DND-41 (cell line): ENCODE measurements around the gene PRAC2.

Experiments used
- CTCF ChIP-seq: IDR thresholded peaks from 2 replicates; pipeline ENCODE4 v1.5.1; 2012; ENCODE audit warnings: borderline replicate concordance, low read length, moderate library complexity, mild to moderate bottlenecking; ENCODE audit not compliant: poor library complexity, severe bottlenecking; ENCODE audit errors: extremely low read depth
- EZH2 ChIP-seq: IDR thresholded peaks from 3 replicates; pipeline ENCODE4 v1.6.1; 2012; ENCODE audit warnings: borderline replicate concordance, low read depth, mild to moderate bottlenecking, moderate library complexity, low read length, inconsistent platforms; ENCODE audit not compliant: severe bottlenecking

DNA sequence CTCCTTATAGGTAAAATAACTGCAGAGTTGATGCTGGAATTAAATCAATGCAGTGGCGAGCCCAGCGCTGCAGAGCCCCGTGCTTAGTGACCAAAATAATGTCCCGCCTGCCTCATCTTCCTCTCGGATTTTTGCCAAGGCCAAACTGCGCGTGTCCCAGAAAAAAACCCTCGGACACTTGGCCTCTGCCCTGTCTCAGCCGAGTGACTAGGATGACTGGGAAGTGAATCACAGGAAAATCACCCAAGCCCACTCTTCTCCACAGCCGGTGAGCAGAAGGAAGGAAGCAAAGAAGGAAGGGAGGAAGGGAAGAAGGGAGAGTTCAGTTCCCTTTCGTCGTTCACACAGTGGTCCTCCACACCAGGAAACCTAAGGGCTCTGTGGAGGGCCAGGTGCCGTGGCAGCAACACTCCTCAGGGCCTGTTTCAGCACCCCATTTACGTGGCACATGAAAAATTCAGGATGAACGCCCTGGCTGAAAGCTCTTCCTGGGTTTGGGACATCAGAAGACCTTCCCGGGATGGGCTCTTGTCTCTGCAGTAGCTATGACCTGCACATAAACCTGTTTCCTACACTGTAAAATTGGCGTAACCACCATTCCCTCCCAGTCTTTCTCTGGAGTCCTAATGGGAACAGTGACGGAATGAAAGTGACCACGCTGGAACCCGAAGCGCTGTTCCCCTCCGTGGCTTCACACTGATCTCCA lies 31.0 kb downstream of the PRAC2 start:
- TF ChIP-seq CTCF: no peak
- no peak for TF ChIP-seq EZH2
